Measurements from ENCODE around the gene PLXNA4.

The PLXNA4 gene

DNA sequence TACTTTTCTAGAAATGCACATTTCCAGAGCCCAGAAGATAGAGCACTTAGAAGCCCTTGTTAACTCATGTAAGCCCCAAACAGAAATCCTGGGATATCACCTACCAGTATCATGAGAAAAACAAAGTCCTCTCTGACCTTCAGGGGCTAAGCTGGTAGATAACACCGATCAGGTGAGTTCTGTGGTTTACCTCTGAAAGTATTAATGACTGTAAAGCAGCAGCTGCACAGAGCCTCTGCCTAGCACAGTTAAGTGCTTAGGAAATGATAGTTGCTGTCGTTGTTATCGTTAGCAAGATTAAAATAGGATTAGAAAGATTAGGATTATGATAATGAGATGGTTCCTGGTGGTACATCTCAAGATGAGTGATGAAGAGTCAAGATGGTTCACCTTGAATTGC, 64.9 kb downstream of the PLXNA4 start:
- DNase-seq (ENCODE audit: low read depth) = no peak
- no peak overlapping the region for H3K4me3 ChIP-seq (ENCODE audit: low read depth, low read length)
- TF ChIP-seq, protein P1, sequence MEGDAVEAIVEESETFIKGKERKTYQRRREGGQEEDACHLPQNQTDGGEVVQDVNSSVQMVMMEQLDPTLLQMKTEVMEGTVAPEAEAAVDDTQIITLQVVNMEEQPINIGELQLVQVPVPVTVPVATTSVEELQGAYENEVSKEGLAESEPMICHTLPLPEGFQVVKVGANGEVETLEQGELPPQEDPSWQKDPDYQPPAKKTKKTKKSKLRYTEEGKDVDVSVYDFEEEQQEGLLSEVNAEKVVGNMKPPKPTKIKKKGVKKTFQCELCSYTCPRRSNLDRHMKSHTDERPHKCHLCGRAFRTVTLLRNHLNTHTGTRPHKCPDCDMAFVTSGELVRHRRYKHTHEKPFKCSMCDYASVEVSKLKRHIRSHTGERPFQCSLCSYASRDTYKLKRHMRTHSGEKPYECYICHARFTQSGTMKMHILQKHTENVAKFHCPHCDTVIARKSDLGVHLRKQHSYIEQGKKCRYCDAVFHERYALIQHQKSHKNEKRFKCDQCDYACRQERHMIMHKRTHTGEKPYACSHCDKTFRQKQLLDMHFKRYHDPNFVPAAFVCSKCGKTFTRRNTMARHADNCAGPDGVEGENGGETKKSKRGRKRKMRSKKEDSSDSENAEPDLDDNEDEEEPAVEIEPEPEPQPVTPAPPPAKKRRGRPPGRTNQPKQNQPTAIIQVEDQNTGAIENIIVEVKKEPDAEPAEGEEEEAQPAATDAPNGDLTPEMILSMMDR (conservative IDR thresholded peaks at IDR 0.05; ENCODE audit: low read depth, low read length) = no peak

DNA sequence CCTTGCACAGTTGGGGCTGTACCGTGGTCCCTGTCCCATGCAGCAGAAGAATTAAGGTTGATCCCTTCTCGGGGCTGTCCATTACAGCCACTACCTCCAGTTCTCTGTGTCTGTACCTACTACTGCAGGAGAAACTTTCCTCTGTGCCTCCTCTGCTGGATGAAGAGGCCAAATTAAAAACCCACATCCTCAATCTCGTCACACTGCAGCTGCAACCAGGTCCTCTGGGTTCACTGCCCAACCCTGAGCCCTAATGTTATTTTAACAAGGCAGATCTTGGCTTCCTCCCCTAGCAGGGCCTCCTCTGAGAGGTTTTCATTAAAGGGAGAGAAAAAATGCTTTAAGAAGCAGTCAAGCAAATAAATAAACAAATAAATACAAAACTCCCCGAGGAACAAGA, 66.6 kb downstream of the PLXNA4 start:
- DNase-seq (ENCODE audit: low read depth) = no peak
- H3K4me3 ChIP-seq (ENCODE audit: low read depth, low read length) = no peak overlapping the region
- TF ChIP-seq, protein P1 (conservative IDR thresholded peaks at IDR 0.05; ENCODE audit: low read depth, low read length) = no peak

DNA sequence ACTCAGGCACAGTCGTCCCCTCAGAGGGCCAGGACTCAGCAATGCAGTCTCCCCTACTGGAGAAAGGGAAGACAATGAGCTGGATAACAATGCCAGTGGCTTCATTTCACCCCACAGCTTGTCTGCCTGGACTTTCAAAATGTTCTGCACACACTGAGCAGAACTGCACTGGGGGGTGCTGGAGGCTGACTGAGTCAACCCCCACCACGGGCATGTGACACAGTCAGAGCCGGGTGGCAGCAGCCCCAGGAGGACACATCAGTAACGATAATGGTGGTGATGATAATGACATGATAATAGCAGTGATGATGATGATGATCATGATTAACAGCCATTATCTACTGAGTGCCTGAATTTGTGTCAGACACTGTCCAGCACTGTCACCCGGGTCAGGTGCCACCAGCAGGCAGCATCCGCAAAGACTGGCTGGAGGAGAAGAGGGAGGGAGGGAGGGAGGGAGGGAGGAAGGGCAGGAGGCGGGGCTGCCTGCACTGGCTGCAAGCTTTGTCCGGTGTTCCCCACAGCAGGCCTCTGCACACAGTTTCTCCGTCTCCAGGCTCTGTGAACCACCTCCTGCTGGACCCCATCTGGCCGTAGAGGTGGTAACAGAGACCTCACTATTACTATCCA, 67.4 kb downstream of the PLXNA4 start:
- DNase-seq (ENCODE audit: low read depth) = no peak
- no peak overlapping the region for H3K4me3 ChIP-seq (ENCODE audit: low read depth, low read length)
- TF ChIP-seq, protein P1 (conservative IDR thresholded peaks at IDR 0.05; ENCODE audit: low read depth, low read length) = no peak

DNA sequence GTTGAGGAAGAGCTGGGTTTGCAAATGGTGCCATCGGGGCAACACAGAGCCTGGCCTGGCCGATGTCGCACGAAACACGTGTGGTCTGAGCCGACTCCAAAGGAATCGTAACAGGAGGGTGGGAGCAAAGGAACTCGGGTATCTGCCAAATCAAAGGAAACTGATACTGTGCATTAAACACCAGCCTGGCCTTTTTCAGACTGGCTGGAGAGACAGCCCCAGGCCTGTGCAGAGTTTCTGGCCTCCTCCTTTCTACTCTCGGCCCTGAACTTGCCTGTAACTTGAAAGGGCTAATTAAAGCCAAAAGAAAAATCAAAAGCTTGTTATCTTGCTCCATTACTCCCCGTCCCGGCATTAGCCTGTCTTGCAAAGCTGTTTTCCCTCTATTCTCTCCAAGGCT, 71.4 kb downstream of the PLXNA4 start:
- DNase-seq (ENCODE audit: low read depth) = no peak
- no peak overlapping the region for H3K4me3 ChIP-seq (ENCODE audit: low read depth, low read length)
- TF ChIP-seq, protein P1 (conservative IDR thresholded peaks at IDR 0.05; ENCODE audit: low read depth, low read length) = no peak

- DNase-seq (ENCODE audit: low read depth) = no peak
- TF ChIP-seq, protein P1 (conservative IDR thresholded peaks at IDR 0.05; ENCODE audit: low read depth, low read length) = no peak
- no peak overlapping the region for H3K4me3 ChIP-seq (ENCODE audit: low read depth, low read length)
These were observed 72.2 kb downstream of the PLXNA4 start for GRCh38 chr7:132504071-132504470.

- DNase-seq (ENCODE audit: low read depth) = no peak
- TF ChIP-seq, protein P1 (conservative IDR thresholded peaks at IDR 0.05; ENCODE audit: low read depth, low read length) = no peak
- H3K4me3 ChIP-seq (ENCODE audit: low read depth, low read length) = no peak overlapping the region
These were observed 72.9 kb downstream of the PLXNA4 start for GRCh38 chr7:132503415-132503814.

DNA sequence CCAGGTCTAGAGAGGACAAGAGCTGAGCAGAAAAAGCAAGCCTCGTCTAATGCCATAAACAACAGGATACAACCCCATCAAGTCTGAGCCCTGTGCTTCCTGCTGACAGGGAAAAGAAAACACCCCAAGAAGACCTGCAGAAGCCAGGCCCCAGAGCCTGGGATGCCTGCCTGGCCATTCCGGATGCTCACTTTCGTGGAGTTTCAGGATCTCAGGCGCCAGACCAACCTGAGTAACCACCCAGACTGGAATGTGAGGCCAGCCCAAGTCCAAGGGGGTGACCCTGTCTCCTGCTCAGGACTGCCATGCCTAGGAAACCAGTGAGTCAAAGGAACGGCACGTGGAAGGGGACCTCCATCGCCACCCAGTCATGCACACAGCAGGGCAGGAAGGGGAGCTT, 74.3 kb downstream of the PLXNA4 start:
- no peak overlapping the region for H3K4me3 ChIP-seq (ENCODE audit: low read depth, low read length)
- DNase-seq (ENCODE audit: low read depth) = no peak

More for the DNA sequence above, 74.3 kb downstream of the PLXNA4 start:
- TF ChIP-seq, protein P1 (conservative IDR thresholded peaks at IDR 0.05; ENCODE audit: low read depth, low read length) = no peak

Measured in choroid plexus epithelial cell (primary cell).